Panc1 (cell line): ENCODE data around the gene SHOX. TPM values are rescaled to one million over a fixed set of nuclear protein-coding genes. Genes with fewer than 3 reads are reported as not detected.
"Not testable (repeated sequence)": the region's sequence is repeated elsewhere in the genome, so short reads cannot be mapped to it uniquely, and the experiment has no call there.

Experiments used
- ATAC-seq: fragments of 200-7000 bp; cut with Tn5 transposase; 2 replicates; pipeline ENCODE4 v1.9.1; 2020; ENCODE audit warnings: mild to moderate bottlenecking, moderate library complexity
- BruUV-seq: library from RNA; stranded (reverse); fragments of 400-500 nt; replicated peaks from 2 replicates; lab custom pipeline; 2021; lab: Mats Ljungman, UMichigan
- CTCF ChIA-PET: fragments of 300-600 bp; sonication (Branson Sonifier 250); formaldehyde crosslinking; loops from one replicate; lab custom pipeline; 2022; ENCODE audit warnings: antibody characterized with exemption; lab: Charles Lee
- POLR2A ChIA-PET: fragments of 300-600 bp; sonication (Branson Sonifier 250); formaldehyde crosslinking; loops from one replicate; lab custom pipeline; 2022; ENCODE audit warnings: antibody characterized with exemption; lab: Charles Lee
- DNase-seq: peaks from one replicate; pipeline ENCODE4 v3.0.0-alpha.2; 2010; ENCODE audit warnings: low read depth, low spot score
- H3K27ac ChIP-seq: 2 replicates; pipeline ENCODE4 v1.5.1; 2011; ENCODE audit warnings: mild to moderate bottlenecking, low read length, inconsistent platforms
- H3K27me3 ChIP-seq: fragments of 200-500 bp; sonication (Bioruptor generic); 2 replicates; pipeline ENCODE4 v1.6.0; 2014; ENCODE audit warnings: low read length, inconsistent platforms; ENCODE audit not compliant: control insufficient read depth, insufficient read depth
- H3K36me3 ChIP-seq: fragments of 200-500 bp; sonication (Bioruptor generic); 2 replicates; pipeline ENCODE4 v1.5.1; 2014; ENCODE audit warnings: inconsistent platforms, mild to moderate bottlenecking, low read length, moderate library complexity; ENCODE audit not compliant: control insufficient read depth, insufficient read depth
- H3K4me1 ChIP-seq: 2 replicates; pipeline ENCODE4 v1.5.1; 2011; ENCODE audit warnings: inconsistent platforms, mild to moderate bottlenecking, low read length, moderate library complexity; ENCODE audit not compliant: control insufficient read depth, insufficient read depth
- H3K4me3 ChIP-seq, 2 experiments: 2 replicates each; pipeline ENCODE4 v1.5.1; 2011 to 2012; ENCODE audit warnings: low read depth in 2 of 2, low read length in 2 of 2, mild to moderate bottlenecking in 2 of 2, inconsistent platforms in 1 of 2, moderate library complexity in 1 of 2
- H3K9me3 ChIP-seq: fragments of 200-500 bp; sonication (Bioruptor generic); 2 replicates; pipeline ENCODE4 v1.5.1; 2014; ENCODE audit warnings: low read depth, mild to moderate bottlenecking, inconsistent platforms, low read length, moderate library complexity; ENCODE audit not compliant: control insufficient read depth, insufficient read depth
- POLR2AphosphoS5 ChIP-seq: IDR thresholded peaks from 2 replicates; pipeline ENCODE4 v1.6.1; 2012; ENCODE audit warnings: mild to moderate bottlenecking, low read depth, low read length, moderate library complexity
- SIN3A ChIP-seq: IDR thresholded peaks from 2 replicates; pipeline ENCODE4 v1.6.1; 2012; ENCODE audit warnings: low read depth, mild to moderate bottlenecking, low read length, moderate library complexity, borderline replicate concordance; ENCODE audit not compliant: insufficient read depth
- TCF7L2 ChIP-seq: IDR thresholded peaks from 2 replicates; pipeline ENCODE4 v1.6.1; 2011; ENCODE audit warnings: mild to moderate bottlenecking, low read depth, low read length, inconsistent platforms
- in situ Hi-C: cut with HindIII; loops from 2 replicates; pipeline ENCODE4 v1.10.0; 2016; ENCODE audit warnings: low sequenced_read_pairs, low pct_unique_long_range_greater_than_20kb
- intact Hi-C: fragments of 100-400 bp; cut with micrococcal nuclease; formaldehyde crosslinking; loops from one replicate; pipeline ENCODE4 v1.10.0; 2022; ENCODE audit not compliant: unreplicated experiment
- total RNA-seq: library from RNA; stranded (reverse); gene quantifications from one replicate; pipeline ENCODE4 v1.2.1, GENCODE V29; 2021; ENCODE audit not compliant: unreplicated experiment
- TF ChIP-seq, protein P1 (sequence below), 2 experiments: IDR thresholded peaks; 2 replicates each; pipeline ENCODE4 v1.6.1; 2011 to 2012; ENCODE audit warnings: low read depth in 2 of 2, control low read depth in 1 of 2, low read length in 1 of 2, mild to moderate bottlenecking in 1 of 2, moderate library complexity in 1 of 2; ENCODE audit not compliant: insufficient read depth in 1 of 2
- TF ChIP-seq, protein P2 (sequence below): fragments of 450-650 bp; IDR thresholded peaks from 2 replicates; pipeline ENCODE4 v1.5.1; 2017; ENCODE audit warnings: mild to moderate bottlenecking

The SHOX gene
- total RNA-seq, 1 experiment from 2014 or later: not detected

DNA sequence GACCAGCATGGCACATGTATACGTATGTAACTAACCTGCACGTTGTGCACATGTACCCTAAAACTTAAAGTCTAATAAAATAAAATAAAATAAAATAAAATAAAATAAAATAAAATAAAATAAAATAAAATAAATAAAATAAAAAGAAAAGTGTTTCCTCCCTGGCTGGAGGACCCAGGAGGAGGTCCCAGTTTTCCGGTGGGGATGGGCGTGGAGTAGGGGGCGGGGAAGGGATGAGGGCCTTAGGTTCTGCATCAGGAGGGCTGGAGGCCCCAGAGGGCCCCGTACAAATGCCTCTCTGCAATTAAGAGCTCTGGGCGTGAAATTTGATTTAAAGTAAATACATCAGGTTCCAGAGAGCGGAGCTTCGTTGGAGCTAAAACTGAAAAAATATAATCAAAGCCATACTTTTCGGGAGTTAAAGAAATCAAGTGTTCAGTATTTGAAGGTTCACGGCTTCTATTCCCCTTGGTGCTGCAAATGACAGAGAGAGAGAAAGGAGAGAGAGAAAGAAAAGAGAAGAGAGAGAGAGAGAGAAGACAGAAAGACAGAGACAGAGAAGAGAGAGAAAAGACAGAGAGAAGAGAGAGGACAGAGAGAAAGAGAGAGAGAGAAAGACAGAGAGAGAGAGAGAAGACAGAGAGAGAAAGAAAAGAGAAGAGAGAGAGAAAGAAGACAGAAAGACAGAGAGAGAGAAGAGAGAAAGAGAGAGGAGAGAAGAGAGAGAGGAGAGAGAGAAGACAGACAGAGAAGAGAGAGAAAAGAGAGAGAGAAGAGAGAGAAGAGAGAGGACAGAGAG lies 8.7 kb upstream of the SHOX start:
- H3K27me3 ChIP-seq: no peaks in the 10 kb centered on the region
- intact Hi-C loops (no loop called here), in situ Hi-C loops (no loop called here)
- no peaks in the 10 kb centered on the region for H3K36me3 ChIP-seq
- no peak for DNase-seq
- CTCF ChIA-PET: no interaction called here
- no peak overlapping the region for H3K27ac ChIP-seq
- H3K4me3 ChIP-seq: no peak overlapping the region
- TF ChIP-seq, protein P1, sequence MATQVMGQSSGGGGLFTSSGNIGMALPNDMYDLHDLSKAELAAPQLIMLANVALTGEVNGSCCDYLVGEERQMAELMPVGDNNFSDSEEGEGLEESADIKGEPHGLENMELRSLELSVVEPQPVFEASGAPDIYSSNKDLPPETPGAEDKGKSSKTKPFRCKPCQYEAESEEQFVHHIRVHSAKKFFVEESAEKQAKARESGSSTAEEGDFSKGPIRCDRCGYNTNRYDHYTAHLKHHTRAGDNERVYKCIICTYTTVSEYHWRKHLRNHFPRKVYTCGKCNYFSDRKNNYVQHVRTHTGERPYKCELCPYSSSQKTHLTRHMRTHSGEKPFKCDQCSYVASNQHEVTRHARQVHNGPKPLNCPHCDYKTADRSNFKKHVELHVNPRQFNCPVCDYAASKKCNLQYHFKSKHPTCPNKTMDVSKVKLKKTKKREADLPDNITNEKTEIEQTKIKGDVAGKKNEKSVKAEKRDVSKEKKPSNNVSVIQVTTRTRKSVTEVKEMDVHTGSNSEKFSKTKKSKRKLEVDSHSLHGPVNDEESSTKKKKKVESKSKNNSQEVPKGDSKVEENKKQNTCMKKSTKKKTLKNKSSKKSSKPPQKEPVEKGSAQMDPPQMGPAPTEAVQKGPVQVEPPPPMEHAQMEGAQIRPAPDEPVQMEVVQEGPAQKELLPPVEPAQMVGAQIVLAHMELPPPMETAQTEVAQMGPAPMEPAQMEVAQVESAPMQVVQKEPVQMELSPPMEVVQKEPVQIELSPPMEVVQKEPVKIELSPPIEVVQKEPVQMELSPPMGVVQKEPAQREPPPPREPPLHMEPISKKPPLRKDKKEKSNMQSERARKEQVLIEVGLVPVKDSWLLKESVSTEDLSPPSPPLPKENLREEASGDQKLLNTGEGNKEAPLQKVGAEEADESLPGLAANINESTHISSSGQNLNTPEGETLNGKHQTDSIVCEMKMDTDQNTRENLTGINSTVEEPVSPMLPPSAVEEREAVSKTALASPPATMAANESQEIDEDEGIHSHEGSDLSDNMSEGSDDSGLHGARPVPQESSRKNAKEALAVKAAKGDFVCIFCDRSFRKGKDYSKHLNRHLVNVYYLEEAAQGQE (IDR thresholded peaks at IDR 0.05; ENCODE audit: insufficient read depth in 1 of 2, low read depth in 2 of 2, low read length in 1 of 2): no peak
- TF ChIP-seq POLR2AphosphoS5: no peak
- no peak for TF ChIP-seq SIN3A
- TF ChIP-seq, protein P2, sequence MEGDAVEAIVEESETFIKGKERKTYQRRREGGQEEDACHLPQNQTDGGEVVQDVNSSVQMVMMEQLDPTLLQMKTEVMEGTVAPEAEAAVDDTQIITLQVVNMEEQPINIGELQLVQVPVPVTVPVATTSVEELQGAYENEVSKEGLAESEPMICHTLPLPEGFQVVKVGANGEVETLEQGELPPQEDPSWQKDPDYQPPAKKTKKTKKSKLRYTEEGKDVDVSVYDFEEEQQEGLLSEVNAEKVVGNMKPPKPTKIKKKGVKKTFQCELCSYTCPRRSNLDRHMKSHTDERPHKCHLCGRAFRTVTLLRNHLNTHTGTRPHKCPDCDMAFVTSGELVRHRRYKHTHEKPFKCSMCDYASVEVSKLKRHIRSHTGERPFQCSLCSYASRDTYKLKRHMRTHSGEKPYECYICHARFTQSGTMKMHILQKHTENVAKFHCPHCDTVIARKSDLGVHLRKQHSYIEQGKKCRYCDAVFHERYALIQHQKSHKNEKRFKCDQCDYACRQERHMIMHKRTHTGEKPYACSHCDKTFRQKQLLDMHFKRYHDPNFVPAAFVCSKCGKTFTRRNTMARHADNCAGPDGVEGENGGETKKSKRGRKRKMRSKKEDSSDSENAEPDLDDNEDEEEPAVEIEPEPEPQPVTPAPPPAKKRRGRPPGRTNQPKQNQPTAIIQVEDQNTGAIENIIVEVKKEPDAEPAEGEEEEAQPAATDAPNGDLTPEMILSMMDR: no peak
- no peak for TF ChIP-seq TCF7L2
- POLR2A ChIA-PET: no interaction called here
- ATAC-seq: no peak
- H3K4me1 ChIP-seq: no peaks in the 10 kb centered on the region
- no peaks in the 10 kb centered on the region for H3K9me3 ChIP-seq
- BruUV-seq: no TSS peak

DNA sequence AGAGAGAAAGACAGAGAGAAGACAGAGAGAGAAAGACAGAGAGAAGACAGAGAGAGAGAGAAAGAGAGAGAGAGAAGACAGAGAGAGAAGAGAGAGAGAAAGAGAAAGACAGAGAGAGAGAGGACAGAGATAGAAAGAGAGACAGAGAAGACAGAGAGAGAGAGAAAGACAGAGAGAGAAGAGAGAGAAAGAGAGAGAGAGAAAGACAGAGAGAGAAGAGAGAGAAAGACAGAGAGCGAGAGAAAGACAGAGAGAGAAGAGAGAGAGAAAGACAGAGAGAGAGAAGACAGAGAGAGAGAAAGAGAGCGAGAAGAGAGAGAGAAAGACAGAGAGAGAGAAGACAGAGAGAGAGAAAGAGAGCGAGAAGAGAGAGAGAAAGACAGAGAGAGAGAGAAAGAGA lies 7.8 kb upstream of the SHOX start:
- BruUV-seq, intact Hi-C loops, H3K9me3 ChIP-seq, H3K4me1 ChIP-seq, POLR2A ChIA-PET, in situ Hi-C loops, DNase-seq, H3K27ac ChIP-seq, H3K36me3 ChIP-seq, H3K4me3 ChIP-seq, CTCF ChIA-PET, ATAC-seq, H3K27me3 ChIP-seq: not testable (repeated sequence)

DNA sequence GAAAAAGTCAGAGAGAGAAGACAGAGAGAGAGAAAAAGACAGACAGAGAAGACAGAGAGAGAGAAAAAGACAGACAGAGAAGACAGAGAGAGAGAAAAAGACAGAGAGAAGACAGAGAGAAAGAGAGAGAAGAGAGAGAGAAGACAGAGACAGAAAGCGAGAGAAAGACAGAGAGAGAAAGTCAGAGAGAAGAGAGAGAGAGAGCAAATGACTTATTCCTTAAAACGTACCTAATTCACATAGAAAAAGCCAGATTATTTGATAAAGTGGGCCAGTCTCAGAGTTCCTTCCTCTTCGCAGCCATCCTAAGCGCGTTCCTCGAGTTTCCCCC lies 7.4 kb upstream of the SHOX start:
- Histone ChIP-seq H3K4me3 (no peak overlapping the region), H3K4me1 (no peaks in the 10 kb centered on the region), H3K9me3 (no peaks in the 10 kb centered on the region), H3K27me3 (no peaks in the 10 kb centered on the region), H3K27ac (no peak overlapping the region), H3K36me3 (no peaks in the 10 kb centered on the region)
- TF ChIP-seq, protein P1 (IDR thresholded peaks at IDR 0.05; ENCODE audit: insufficient read depth in 1 of 2, low read depth in 2 of 2, low read length in 1 of 2): no peak
- TF ChIP-seq POLR2AphosphoS5 (no peak), TCF7L2 (no peak)
- TF ChIP-seq, protein P2: no peak
- intact Hi-C loops (no loop called here), in situ Hi-C loops (no loop called here)
- no peak for DNase-seq
- BruUV-seq: no TSS peak
- ChIA-PET CTCF (no interaction called here), POLR2A (no interaction called here)
- no peak for ATAC-seq
